HG03196 (cell line): ENCODE data around the gene NUP42.

Source experiments
- ATAC-seq: cut with Tn5 transposase; IDR thresholded peaks from one replicate; pipeline ENCODE4 v1.9.1; 2021; ENCODE audit not compliant: unreplicated experiment

NUP42 gene

GRCh38 chr7:23234569-23235296 is 52.9 kb downstream of the NUP42 start:
- peak; percentile 80 for ATAC-seq

- ATAC-seq: no peak
Measured at GRCh38 chr7:23235813-23236221, 54.0 kb downstream of the NUP42 start.

GRCh38 chr7:23237000-23237399 is 55.2 kb downstream of the NUP42 start:
- ATAC-seq: no peak

- no peak for ATAC-seq
Measured at GRCh38 chr7:23238983-23239652, 57.3 kb downstream of the NUP42 start.

- no peak for ATAC-seq
Measured at GRCh38 chr7:23239698-23240097, 57.9 kb downstream of the NUP42 start.

GRCh38 chr7:23242321-23242720 is 60.5 kb downstream of the NUP42 start:
- ATAC-seq: no peak

GRCh38 chr7:23242935-23243334 is 61.1 kb downstream of the NUP42 start:
- ATAC-seq: no peak

GRCh38 chr7:23246555-23246954 is 64.7 kb downstream of the NUP42 start, which contains the start of gene GPNMB:
GPNMB (plus strand) TSS chr7:23246775; CDS start chr7:23246858, 83 bp downstream.
- no peak for ATAC-seq

GRCh38 chr7:23247046-23247602 is 65.3 kb downstream of the NUP42 start:
- ATAC-seq: no peak

GRCh38 chr7:23247603-23248335 is 65.9 kb downstream of the NUP42 start:
- no peak for ATAC-seq

- ATAC-seq: no peak
Measured at GRCh38 chr7:23249486-23249885, 67.6 kb downstream of the NUP42 start.
